ENCODE results near the gene MEGF6. TPM values are rescaled to one million over a fixed set of nuclear protein-coding genes. Genes with fewer than 3 reads are reported as not detected.

The MEGF6 gene
- total RNA-seq, 6 experiments from 2014 or later: 2.2 to 9.6 (median 4.4) TPM

GRCh38 chr1:3502641-3503524, 108.4 kb downstream of the MEGF6 start:
- ATAC-seq: no peak
- 88% methylated on average over 5 of the region's 22 CpGs for WGBS (ENCODE audit: insufficient coverage, low coverage, low lambda C conversion rate, missing lambda C conversion rate)
- no peak for TF ChIP-seq POLR2A (IDR thresholded peaks at IDR 0.05)
- no peak for TF ChIP-seq CTCF (IDR thresholded peaks at IDR 0.05)

GRCh38 chr1:3501856-3502640, 109.3 kb downstream of the MEGF6 start:
- H3K27ac ChIP-seq: no peak overlapping the region
- no peaks in the 10 kb centered on the region for H3K27me3 ChIP-seq
- intact Hi-C loops (cut with DNase I): no loop called here
- H3K36me3 ChIP-seq: no peaks in the 10 kb centered on the region
- H3K4me1 ChIP-seq: no peaks in the 10 kb centered on the region
- peak; percentile 53 to 91 (median 86) for DNase-seq
- ATAC-seq: peak; percentile 41 to 72 (median 61)
- H3K4me3 ChIP-seq: no peak overlapping the region
- H3K9me3 ChIP-seq: no peaks in the 10 kb centered on the region
- 78% methylated on average over 7 of the region's 26 CpGs for WGBS (ENCODE audit: insufficient coverage, low coverage, low lambda C conversion rate, missing lambda C conversion rate)
- TF ChIP-seq CTCF (IDR thresholded peaks at IDR 0.05) (no peak), POLR2A (IDR thresholded peaks at IDR 0.05) (no peak)

More at GRCh38 chr1:3502641-3503524, 108.4 kb downstream of the MEGF6 start:
- Histone ChIP-seq H3K4me3 (no peak overlapping the region), H3K9me3 (no peaks in the 10 kb centered on the region), H3K36me3 (no peaks in the 10 kb centered on the region), H3K4me1 (no peaks in the 10 kb centered on the region), H3K27me3 (no peaks in the 10 kb centered on the region), H3K27ac (no peak overlapping the region)
- intact Hi-C loops (cut with DNase I): no loop called here
- DNase-seq: no peak

GRCh38 chr1:3501437-3501836, 109.9 kb downstream of the MEGF6 start:
- H3K4me1 ChIP-seq: no peaks in the 10 kb centered on the region
- DNase-seq (no peak), ATAC-seq (no peak)
- H3K9me3 ChIP-seq: no peaks in the 10 kb centered on the region
- WGBS (ENCODE audit: insufficient coverage, low coverage, low lambda C conversion rate, missing lambda C conversion rate): no CpG with 5 or more reads among the region's 17 CpGs
- intact Hi-C loops (cut with DNase I): no loop called here
- no peaks in the 10 kb centered on the region for H3K36me3 ChIP-seq
- TF ChIP-seq POLR2A (IDR thresholded peaks at IDR 0.05) (no peak), CTCF (IDR thresholded peaks at IDR 0.05) (no peak)
- H3K27me3 ChIP-seq: no peaks in the 10 kb centered on the region
- H3K4me3 ChIP-seq: no peak overlapping the region
- no peak overlapping the region for H3K27ac ChIP-seq

GRCh38 chr1:3500265-3500835, 111.0 kb downstream of the MEGF6 start:
- Histone ChIP-seq H3K9me3 (no peaks in the 10 kb centered on the region), H3K36me3 (no peaks in the 10 kb centered on the region), H3K4me3 (no peak overlapping the region), H3K27me3 (no peaks in the 10 kb centered on the region), H3K27ac (no peak overlapping the region), H3K4me1 (no peaks in the 10 kb centered on the region)
- ATAC-seq (no peak), DNase-seq (no peak)
- TF ChIP-seq POLR2A (IDR thresholded peaks at IDR 0.05): no peak
- TF ChIP-seq CTCF (IDR thresholded peaks at IDR 0.05): no peak
- intact Hi-C loops (cut with DNase I): no loop called here
- no CpG with 5 or more reads among the region's 32 CpGs for WGBS (ENCODE audit: insufficient coverage, low coverage, low lambda C conversion rate, missing lambda C conversion rate)

Data from right lobe of liver (tissue), 6 donors.